Keratinocyte (primary cell): ENCODE measurements around the gene ANKRD6. TPM values are rescaled to one million over a fixed set of nuclear protein-coding genes. Genes with fewer than 3 reads are reported as not detected.
A peak's percentile ranks its signal among the peaks of the same experiment; 100 is the strongest.

ENCODE experiments used
- DNase-seq: peaks from one replicate; pipeline ENCODE4 v3.0.0-alpha.2; 2011; ENCODE audit warnings: low read depth, missing footprints, low spot score
- FAIRE-seq: peaks from 2 replicates; lab custom pipeline; 2011; peaks lifted over from hg19 to GRCh38; lab: Jason Lieb, UNC
- H2AFZ ChIP-seq: 2 replicates; pipeline ENCODE4 v1.6.0; 2012; ENCODE audit warnings: low read length, control low read depth, inconsistent platforms; ENCODE audit not compliant: control insufficient read depth
- H3K27ac ChIP-seq: 2 replicates; pipeline ENCODE4 v1.5.1; 2011; ENCODE audit warnings: low read length; ENCODE audit not compliant: control insufficient read depth, insufficient read depth
- H3K27me3 ChIP-seq: 3 replicates; pipeline ENCODE4 v1.6.0; 2011; ENCODE audit warnings: low read length; ENCODE audit not compliant: control insufficient read depth, insufficient read depth; ENCODE audit errors: extremely low read depth
- H3K36me3 ChIP-seq, 2 experiments: 2 replicates in 1 of 2; 3 replicates in 1 of 2; pipeline ENCODE4 v1.5.1; 2011; ENCODE audit warnings: low read length in 2 of 2, mild to moderate bottlenecking in 1 of 2; ENCODE audit not compliant: control insufficient read depth in 2 of 2, insufficient read depth in 2 of 2; ENCODE audit errors: extremely low read depth in 1 of 2
- H3K4me1 ChIP-seq: 3 replicates; pipeline ENCODE4 v1.5.1; 2011; ENCODE audit warnings: low read length; ENCODE audit not compliant: control insufficient read depth, insufficient read depth; ENCODE audit errors: extremely low read depth
- H3K4me2 ChIP-seq: 3 replicates; pipeline ENCODE4 v1.6.0; 2011; ENCODE audit warnings: low read depth, low read length; ENCODE audit not compliant: control insufficient read depth, insufficient read depth; ENCODE audit errors: extremely low read depth
- H3K4me3 ChIP-seq, 3 experiments: fragments of 200-600 bp in 1 of 3; sonication (generic) in 1 of 3; 2 replicates in 2 of 3; 3 replicates in 1 of 3; pipeline ENCODE4 v1.5.1; 2011 to 2016; ENCODE audit warnings: low read length in 3 of 3, mild to moderate bottlenecking in 3 of 3, control low read depth in 2 of 3, inconsistent platforms in 1 of 3, low read depth in 1 of 3, mixed read lengths in 1 of 3, mixed run types in 1 of 3, moderate library complexity in 1 of 3; ENCODE audit not compliant: control insufficient read depth in 2 of 3, insufficient read depth in 2 of 3; ENCODE audit errors: extremely low read depth in 1 of 3
- H3K79me2 ChIP-seq: 2 replicates; pipeline ENCODE4 v1.6.0; 2012; ENCODE audit warnings: low read length; ENCODE audit not compliant: control insufficient read depth, insufficient read depth
- H3K9ac ChIP-seq: 3 replicates; pipeline ENCODE4 v1.6.0; 2011; ENCODE audit warnings: low read length; ENCODE audit not compliant: control insufficient read depth, insufficient read depth; ENCODE audit errors: extremely low read depth
- H3K9me1 ChIP-seq: 3 replicates; pipeline ENCODE4 v1.6.0; 2011; ENCODE audit warnings: low read length; ENCODE audit not compliant: control insufficient read depth, insufficient read depth; ENCODE audit errors: extremely low read depth
- H3K9me3 ChIP-seq: 2 replicates; pipeline ENCODE4 v1.5.1; 2012; ENCODE audit warnings: low read depth, low read length; ENCODE audit not compliant: control insufficient read depth
- H4K20me1 ChIP-seq: 3 replicates; pipeline ENCODE4 v1.6.0; 2011; ENCODE audit warnings: low read length; ENCODE audit not compliant: control insufficient read depth, insufficient read depth; ENCODE audit errors: extremely low read depth
- CTCF ChIP-seq, 3 experiments: IDR thresholded peaks in 1 of 3; conservative IDR thresholded peaks in 1 of 3; optimal IDR thresholded peaks in 1 of 3; 2 replicates in 2 of 3; 3 replicates in 1 of 3; pipeline versions ENCODE3 to v1.5.1; 2011; ENCODE audit warnings: low read length in 3 of 3, mild to moderate bottlenecking in 3 of 3, moderate library complexity in 2 of 3, control low read depth in 1 of 3, inconsistent platforms in 1 of 3; ENCODE audit not compliant: insufficient read depth in 2 of 3; ENCODE audit errors: extremely low read depth in 1 of 3
- EZH2 ChIP-seq: IDR thresholded peaks from one replicate; pipeline ENCODE4 v1.6.1; 2012; ENCODE audit warnings: inconsistent platforms, mild to moderate bottlenecking, low read length, moderate library complexity
- dilution Hi-C: fragments of 300-500 bp; cut with MboI; formaldehyde crosslinking; loops from one replicate; pipeline ENCODE4 v1.7.0; 2020; ENCODE audit warnings: low sequenced_read_pairs; ENCODE audit not compliant: extremely low pct_ligation_motif_present
- polyA plus RNA-seq, 5 experiments: library from polyadenylated mRNA; depleted of rRNA in 3 of 5; stranded (reverse) in 3 of 5; stranded (forward) in 1 of 5; unstranded in 1 of 5; fragments of >200 nt; gene quantifications; 1 replicate in 1 of 5; 2 replicates in 3 of 5; 3 replicates in 1 of 5; pipeline versions ENCODE4 v1.2.1 to v1.2.3, GENCODE V29; 2011 to 2012; ENCODE audit warnings: missing spikeins in 2 of 5, low read depth in 1 of 5, low replicate concordance in 1 of 5

ANKRD6 gene
- polyA plus RNA-seq, 1 donor (not counting 4 experiments of a cell fraction or from before 2014, with no cell fraction given) = 5.7 TPM

- Histone ChIP-seq H3K4me2 (no peak overlapping the region), H3K27me3 (no peaks in the 10 kb centered on the region), H3K4me3 (no peak overlapping the region), H3K79me2 (no peaks in the 10 kb centered on the region), H3K9me1 (no peaks in the 10 kb centered on the region), H3K36me3 (peaks cover 19 to 20% of the 10 kb centered on the region in 2 experiments), H3K9me3 (no peaks in the 10 kb centered on the region), H2AFZ (no peak overlapping the region), H4K20me1 (no peaks in the 10 kb centered on the region), H3K27ac (no peak overlapping the region), H3K4me1 (peaks cover 8% of the 10 kb centered on the region), H3K9ac (no peak overlapping the region)
- no peak for FAIRE-seq
- DNase-seq = no peak
- no peak for TF ChIP-seq EZH2
- no peak for TF ChIP-seq CTCF (optimal IDR thresholded peaks at IDR 0.05 in 1 of 3, IDR thresholded peaks at IDR 0.05 in 1 of 3, conservative IDR thresholded peaks at IDR 0.05 in 1 of 3; ENCODE audit: extremely low read depth in 1 of 3, insufficient read depth in 2 of 3, low read length in 3 of 3)
- dilution Hi-C loops = no loop called here
Measured at GRCh38 chr6:89644864-89645263, 211.9 kb downstream of the ANKRD6 start.

GRCh38 chr6:89649682-89650081 lies 216.7 kb downstream of the ANKRD6 start:
- Histone ChIP-seq H3K9me3 (no peaks in the 10 kb centered on the region), H3K36me3 (peaks cover 18 to 20% of the 10 kb centered on the region in 2 experiments), H3K4me3 (no peak overlapping the region), H3K9me1 (no peaks in the 10 kb centered on the region), H3K4me2 (no peak overlapping the region), H3K79me2 (no peaks in the 10 kb centered on the region), H2AFZ (no peak overlapping the region), H3K4me1 (peaks cover 6% of the 10 kb centered on the region), H3K9ac (no peak overlapping the region), H3K27me3 (no peaks in the 10 kb centered on the region), H3K27ac (no peak overlapping the region), H4K20me1 (no peaks in the 10 kb centered on the region)
- TF ChIP-seq CTCF (optimal IDR thresholded peaks at IDR 0.05 in 1 of 3, IDR thresholded peaks at IDR 0.05 in 1 of 3, conservative IDR thresholded peaks at IDR 0.05 in 1 of 3; ENCODE audit: extremely low read depth in 1 of 3, insufficient read depth in 2 of 3, low read length in 3 of 3) = no peak
- no peak for TF ChIP-seq EZH2
- dilution Hi-C loops = no loop called here
- no peak for DNase-seq
- peak; percentile 32 for FAIRE-seq
